Breast epithelium (tissue), 4 donors: ENCODE measurements around the gene C3orf85. TPM values are rescaled to one million over a fixed set of nuclear protein-coding genes. Genes with fewer than 3 reads are reported as not detected.

Experiments
- DNase-seq, 2 donors: peaks; one replicate each; pipeline ENCODE4 v3.0.0-alpha.2; 2019; ENCODE audit warnings: low spot score in 2 of 2
- H3K27ac ChIP-seq, 2 donors: fragments of 200-600 bp; sonication (generic) in 1 of 2; one replicate each; pipeline ENCODE4 v1.5.1; 2016 to 2019; ENCODE audit warnings: mild to moderate bottlenecking in 1 of 2
- H3K27me3 ChIP-seq, 2 donors: fragments of 200-600 bp; sonication (generic) in 1 of 2; one replicate each; pipeline versions ENCODE4 v1.5.1 to v1.6.0; 2017 to 2019; ENCODE audit warnings: control low read depth in 1 of 2, mild to moderate bottlenecking in 1 of 2
- H3K36me3 ChIP-seq: fragments of 200-600 bp; one replicate; pipeline ENCODE4 v1.5.1; 2019
- H3K4me1 ChIP-seq, 2 donors: fragments of 200-600 bp; sonication (generic); one replicate each; pipeline ENCODE4 v1.5.1; 2016 to 2019; ENCODE audit warnings: control low read depth in 1 of 2
- H3K4me3 ChIP-seq, 3 donors: fragments of 200-600 bp; sonication (generic); 1 replicate in 2 of 3; 2 replicates in 1 of 3; pipeline ENCODE4 v1.5.1; 2016 to 2019; ENCODE audit warnings: mild to moderate bottlenecking in 3 of 3, moderate library complexity in 2 of 3
- H3K9me3 ChIP-seq, 2 donors: fragments of 200-600 bp; sonication (generic) in 1 of 2; one replicate each; pipeline ENCODE4 v1.5.1; 2016 to 2019; ENCODE audit warnings: control low read depth in 1 of 2
- POLR2A ChIP-seq: fragments of 450-650 bp; IDR thresholded peaks from one replicate; pipeline ENCODE4 v1.6.1; 2016; ENCODE audit warnings: antibody characterized with exemption, mild to moderate bottlenecking, moderate library complexity
- POLR2AphosphoS5 ChIP-seq, 3 donors: sonication (generic); formaldehyde crosslinking; IDR thresholded peaks; one replicate each; pipeline ENCODE4 v1.6.1; 2017; ENCODE audit warnings: antibody characterized with exemption in 3 of 3
- intact Hi-C: fragments of 100-400 bp; cut with DNase I; formaldehyde crosslinking; loops from one replicate; pipeline ENCODE4 v1.15.1; 2023; ENCODE audit warnings: low total_unique reads
- total RNA-seq, 3 donors: library from RNA; depleted of rRNA; stranded (reverse); fragments of >200 nt; gene quantifications; one replicate each; pipeline ENCODE4 v1.1.0, GENCODE V29; 2016
- TF ChIP-seq, protein P1 (sequence below), 3 donors: fragments of 450-650 bp; IDR thresholded peaks; one replicate each; pipeline ENCODE4 v1.5.1; 2016 to 2017; ENCODE audit warnings: antibody characterized with exemption in 3 of 3, mild to moderate bottlenecking in 3 of 3, moderate library complexity in 3 of 3

The C3orf85 gene
- total RNA-seq, 3 donors from 2014 or later, result not detected

DNA sequence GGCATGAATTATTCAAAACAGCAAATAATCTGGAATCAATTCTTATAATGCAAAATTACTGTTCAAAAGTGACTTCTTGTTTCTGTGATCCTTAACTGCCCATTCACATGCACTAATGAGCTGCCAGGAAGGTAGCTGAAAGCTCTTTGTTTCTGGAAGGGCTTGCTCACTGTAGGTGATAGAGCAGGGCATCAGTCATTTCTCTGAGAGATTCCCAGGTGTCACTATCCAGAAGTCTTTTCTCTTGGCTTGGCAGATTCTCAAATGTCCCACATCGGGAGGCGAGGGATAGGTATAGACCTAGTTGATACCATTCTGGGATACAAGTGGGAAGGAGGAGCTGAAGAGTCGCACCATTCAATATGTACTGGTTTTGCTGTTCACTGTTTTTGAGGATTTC lies 35.0 kb downstream of the C3orf85 start:
- Histone ChIP-seq H3K4me3 (no peak overlapping the region), H3K27me3 (no peaks in the 10 kb centered on the region), H3K36me3 (no peaks in the 10 kb centered on the region), H3K27ac (no peak overlapping the region), H3K4me1 (no peaks in the 10 kb centered on the region), H3K9me3 (no peaks in the 10 kb centered on the region)
- DNase-seq, result no peak
- intact Hi-C loops, result no loop called here
- TF ChIP-seq, protein P1, sequence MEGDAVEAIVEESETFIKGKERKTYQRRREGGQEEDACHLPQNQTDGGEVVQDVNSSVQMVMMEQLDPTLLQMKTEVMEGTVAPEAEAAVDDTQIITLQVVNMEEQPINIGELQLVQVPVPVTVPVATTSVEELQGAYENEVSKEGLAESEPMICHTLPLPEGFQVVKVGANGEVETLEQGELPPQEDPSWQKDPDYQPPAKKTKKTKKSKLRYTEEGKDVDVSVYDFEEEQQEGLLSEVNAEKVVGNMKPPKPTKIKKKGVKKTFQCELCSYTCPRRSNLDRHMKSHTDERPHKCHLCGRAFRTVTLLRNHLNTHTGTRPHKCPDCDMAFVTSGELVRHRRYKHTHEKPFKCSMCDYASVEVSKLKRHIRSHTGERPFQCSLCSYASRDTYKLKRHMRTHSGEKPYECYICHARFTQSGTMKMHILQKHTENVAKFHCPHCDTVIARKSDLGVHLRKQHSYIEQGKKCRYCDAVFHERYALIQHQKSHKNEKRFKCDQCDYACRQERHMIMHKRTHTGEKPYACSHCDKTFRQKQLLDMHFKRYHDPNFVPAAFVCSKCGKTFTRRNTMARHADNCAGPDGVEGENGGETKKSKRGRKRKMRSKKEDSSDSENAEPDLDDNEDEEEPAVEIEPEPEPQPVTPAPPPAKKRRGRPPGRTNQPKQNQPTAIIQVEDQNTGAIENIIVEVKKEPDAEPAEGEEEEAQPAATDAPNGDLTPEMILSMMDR (IDR thresholded peaks at IDR 0.05), result no peak
- TF ChIP-seq POLR2A (no peak), POLR2AphosphoS5 (IDR thresholded peaks at IDR 0.05) (no peak)

DNA sequence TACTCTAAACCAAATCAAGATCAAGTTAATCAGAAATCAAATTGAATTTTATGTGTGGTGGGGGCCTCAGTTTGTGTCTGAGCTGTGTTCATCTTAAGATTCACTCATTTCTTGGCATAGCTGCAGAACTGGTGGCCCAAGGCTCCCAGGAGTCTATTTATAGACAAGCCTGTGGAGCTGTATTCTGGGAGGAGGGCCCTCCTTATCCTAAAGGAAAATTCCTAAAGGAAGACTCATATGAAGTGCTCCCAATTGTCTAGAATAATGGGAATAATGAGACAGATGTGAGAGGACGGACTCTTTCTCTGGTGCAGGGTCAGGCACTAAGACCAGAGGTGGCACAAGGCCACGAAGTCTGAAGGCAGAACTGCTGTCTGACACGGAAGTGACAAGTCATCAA lies 38.9 kb downstream of the C3orf85 start:
- intact Hi-C loops, result no loop called here
- Histone ChIP-seq H3K4me1 (no peaks in the 10 kb centered on the region), H3K9me3 (no peaks in the 10 kb centered on the region), H3K27ac (no peak overlapping the region), H3K27me3 (no peaks in the 10 kb centered on the region), H3K4me3 (no peak overlapping the region), H3K36me3 (no peaks in the 10 kb centered on the region)
- TF ChIP-seq, protein P1 (IDR thresholded peaks at IDR 0.05), result no peak
- TF ChIP-seq POLR2AphosphoS5 (IDR thresholded peaks at IDR 0.05) (no peak), POLR2A (no peak)
- no peak for DNase-seq

DNA sequence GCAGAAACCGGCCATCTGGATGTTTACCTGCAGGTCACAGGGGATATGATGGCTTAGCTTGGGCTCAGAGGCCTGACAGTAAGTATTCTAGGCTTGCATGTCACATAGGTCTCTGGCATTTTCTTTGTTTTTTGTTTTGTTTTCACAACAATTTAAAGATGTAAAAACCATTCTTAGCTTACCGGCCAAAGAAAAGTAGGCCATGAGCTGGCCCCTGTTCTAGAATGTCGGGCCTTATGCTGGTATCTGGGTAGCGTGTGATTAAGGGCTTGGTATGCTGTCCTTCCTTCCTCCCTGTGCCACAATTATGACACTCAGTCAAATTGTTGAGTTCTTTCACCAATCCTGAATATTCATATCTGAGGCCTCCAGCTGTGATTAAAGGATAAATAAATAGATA lies 40.2 kb downstream of the C3orf85 start:
- intact Hi-C loops, result no loop called here
- Histone ChIP-seq H3K27ac (no peak overlapping the region), H3K9me3 (no peaks in the 10 kb centered on the region), H3K36me3 (no peaks in the 10 kb centered on the region), H3K4me3 (no peak overlapping the region), H3K27me3 (no peaks in the 10 kb centered on the region), H3K4me1 (no peaks in the 10 kb centered on the region)
- TF ChIP-seq POLR2AphosphoS5 (IDR thresholded peaks at IDR 0.05), result no peak
- TF ChIP-seq, protein P1 (IDR thresholded peaks at IDR 0.05), result no peak
- TF ChIP-seq POLR2A, result no peak
- no peak for DNase-seq

DNA sequence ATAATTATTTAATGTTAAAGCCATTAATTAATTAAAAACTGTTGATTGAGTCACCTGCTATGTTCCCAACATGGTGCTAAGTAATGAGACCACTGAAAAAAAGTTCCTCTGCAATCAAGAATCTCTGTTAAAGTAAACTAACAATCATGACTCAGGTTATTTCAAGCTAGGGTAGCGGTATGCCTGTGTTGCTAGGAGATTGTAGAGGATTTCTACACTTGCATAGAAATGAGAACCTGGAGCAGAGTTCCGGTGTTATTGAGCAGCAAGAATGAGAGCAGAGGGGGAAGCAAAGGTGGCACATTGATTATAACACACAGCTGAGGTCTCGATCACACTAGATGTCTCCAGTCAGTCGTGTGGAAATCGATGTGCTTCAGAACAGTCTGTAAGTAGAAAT lies 41.4 kb downstream of the C3orf85 start:
- Histone ChIP-seq H3K4me3 (no peak overlapping the region), H3K27ac (no peak overlapping the region), H3K27me3 (no peaks in the 10 kb centered on the region), H3K4me1 (no peaks in the 10 kb centered on the region), H3K36me3 (no peaks in the 10 kb centered on the region), H3K9me3 (no peaks in the 10 kb centered on the region)
- no peak for DNase-seq
- TF ChIP-seq, protein P1 (IDR thresholded peaks at IDR 0.05), result no peak
- TF ChIP-seq POLR2A (no peak), POLR2AphosphoS5 (IDR thresholded peaks at IDR 0.05) (no peak)
- intact Hi-C loops, result no loop called here

DNA sequence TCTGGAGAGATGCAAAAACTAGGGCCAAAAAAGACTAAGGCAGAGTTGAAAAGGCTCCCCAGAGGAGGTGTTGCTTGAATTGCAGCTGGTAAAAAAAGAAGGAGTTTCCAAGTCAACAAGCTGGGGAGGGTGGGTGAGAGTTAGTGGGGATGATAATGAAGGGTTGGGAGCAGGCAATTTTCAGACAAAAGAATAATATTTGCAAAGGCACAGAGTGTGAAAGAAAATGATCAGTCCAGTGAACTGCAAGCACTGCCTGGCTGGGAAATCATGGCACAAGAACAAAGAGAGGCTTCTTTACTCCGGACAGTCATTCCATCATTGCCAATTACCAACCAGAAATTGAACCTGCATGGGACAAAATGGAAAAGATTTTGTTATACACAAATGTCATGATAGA lies 42.2 kb downstream of the C3orf85 start:
- Histone ChIP-seq H3K4me3 (no peak overlapping the region), H3K27me3 (no peaks in the 10 kb centered on the region), H3K36me3 (no peaks in the 10 kb centered on the region), H3K4me1 (no peaks in the 10 kb centered on the region), H3K27ac (no peak overlapping the region), H3K9me3 (no peaks in the 10 kb centered on the region)
- TF ChIP-seq POLR2AphosphoS5 (IDR thresholded peaks at IDR 0.05), result no peak
- no peak for TF ChIP-seq POLR2A
- TF ChIP-seq, protein P1 (IDR thresholded peaks at IDR 0.05), result no peak
- intact Hi-C loops, result no loop called here
- DNase-seq, result no peak
